Stimulated activated CD8-positive, alpha-beta memory T cell treated with anti-CD3 and anti-CD28 coated beads, Interleukin-12 subunit alpha, Interleukin-12 subunit beta, amount 100 ng/mL, for 4 hours (primary cell): ENCODE data around the gene LSM7.

ENCODE experiments used
- DNase-seq: peaks from one replicate; pipeline ENCODE4 v3.0.0-alpha.2; 2020; ENCODE audit warnings: low read depth

Gene LSM7

GRCh38 chr19:2328401-2329148, at the start of gene LSM7, which contains the start of gene SPPL2B:
Gene LSM7, minus strand, starts transcription at chr19:2328586. Its CDS starts 20 bp downstream, at chr19:2328566.
Gene SPPL2B, plus strand, starts transcription at chr19:2328684. Its CDS starts 26 bp downstream, at chr19:2328710.
- DNase-seq, result peak; percentile 89

GRCh38 chr19:2376784-2377519, 48.6 kb upstream of the LSM7 start:
- DNase-seq, result no peak

- no peak for DNase-seq
Measured at GRCh38 chr19:2375353-2376121, 47.2 kb upstream of the LSM7 start.

GRCh38 chr19:2374808-2375207, 46.4 kb upstream of the LSM7 start:
- DNase-seq, result no peak

GRCh38 chr19:2372076-2372612, 43.8 kb upstream of the LSM7 start:
- DNase-seq, result no peak

- no peak for DNase-seq
Measured at GRCh38 chr19:2371656-2372055, 43.3 kb upstream of the LSM7 start.

- DNase-seq, result no peak
Measured at GRCh38 chr19:2365201-2365970, 37.0 kb upstream of the LSM7 start.

GRCh38 chr19:2363419-2363818, 35.0 kb upstream of the LSM7 start:
- DNase-seq, result no peak

- DNase-seq, result no peak
Measured at GRCh38 chr19:2362970-2363300, 34.5 kb upstream of the LSM7 start.

- no peak for DNase-seq
Measured at GRCh38 chr19:2362046-2362969, 33.9 kb upstream of the LSM7 start.

- no peak for DNase-seq
Measured at GRCh38 chr19:2361246-2362045, 33.1 kb upstream of the LSM7 start.

GRCh38 chr19:2360833-2361232, 32.4 kb upstream of the LSM7 start:
- DNase-seq, result no peak

GRCh38 chr19:2359992-2360685, 31.8 kb upstream of the LSM7 start, which contains the start of gene TMPRSS9:
Gene TMPRSS9, plus strand, starts transcription at chr19:2360265. Its CDS starts 29,521 bp downstream, at chr19:2389786.
- no peak for DNase-seq

- no peak for DNase-seq
Measured at GRCh38 chr19:2358548-2359173, 30.3 kb upstream of the LSM7 start.

- no peak for DNase-seq
Measured at GRCh38 chr19:2357279-2358206, 29.2 kb upstream of the LSM7 start.

- DNase-seq, result no peak
Measured at GRCh38 chr19:2356036-2356646, 27.8 kb upstream of the LSM7 start.
